IgD-negative memory B cell (primary cell): ENCODE measurements around the gene ORMDL3. TPM values are rescaled to one million over a fixed set of nuclear protein-coding genes. Genes with fewer than 3 reads are reported as not detected.
"Not testable (repeated sequence)": the region's sequence is repeated elsewhere in the genome, so short reads cannot be mapped to it uniquely, and the experiment has no call there.

ENCODE experiments used
- H3K27ac Mint-ChIP-seq, 3 donors: one replicate each; pipeline ENCODE4 v1.8.0; 2020 to 2022; ENCODE audit warnings: mild to moderate bottlenecking in 3 of 3, mixed read lengths in 3 of 3, moderate library complexity in 1 of 3
- H3K27me3 Mint-ChIP-seq: one replicate; pipeline ENCODE4 v1.8.0; 2021; ENCODE audit warnings: mixed read lengths
- H3K36me3 Mint-ChIP-seq: one replicate; pipeline ENCODE4 v1.8.0; 2020; ENCODE audit warnings: mild to moderate bottlenecking, mixed read lengths
- H3K4me1 Mint-ChIP-seq, 3 donors: one replicate each; pipeline ENCODE4 v1.8.0; 2020 to 2022; ENCODE audit warnings: mixed read lengths in 3 of 3, mild to moderate bottlenecking in 1 of 3
- H3K4me3 Mint-ChIP-seq, 4 donors: one replicate each; pipeline ENCODE4 v1.8.0; 2020 to 2022; ENCODE audit warnings: mild to moderate bottlenecking in 4 of 4, mixed read lengths in 4 of 4, moderate library complexity in 3 of 4
- H3K9me3 Mint-ChIP-seq, 3 donors: one replicate each; pipeline ENCODE4 v1.8.0; 2020 to 2021; ENCODE audit warnings: mixed read lengths in 3 of 3, mild to moderate bottlenecking in 1 of 3
- polyA plus RNA-seq: library from polyadenylated mRNA; unstranded; fragments of 300-500 nt; fragmentation: Illumina TruSeq; gene quantifications from one replicate; pipeline ENCODE4 v1.2.3, GENCODE V29; 2021

ORMDL3 gene
- polyA plus RNA-seq, 1 donor from 2014 or later: 182 TPM

- peak overlapping the region; percentile 67 to 93 (median 76) for H3K27ac Mint-ChIP-seq
- no peaks in the 10 kb centered on the region for H3K9me3 Mint-ChIP-seq
- H3K27me3 Mint-ChIP-seq: no peaks in the 10 kb centered on the region
- H3K4me3 Mint-ChIP-seq: peak overlapping the region in 3 of 4 donors; percentile 47 to 93 (median 73)
- H3K36me3 Mint-ChIP-seq: peaks cover 7% of the 10 kb centered on the region
- H3K4me1 Mint-ChIP-seq: peaks cover 33 to 52% (median 37%) of the 10 kb centered on the region in 3 donors
Observed at GRCh38 chr17:39923836-39924690, 3.3 kb downstream of the ORMDL3 start.

GRCh38 chr17:39923230-39923629 is 4.2 kb downstream of the ORMDL3 start:
- H3K9me3 Mint-ChIP-seq: no peaks in the 10 kb centered on the region
- peaks cover 36 to 55% (median 39%) of the 10 kb centered on the region in 3 donors for H3K4me1 Mint-ChIP-seq
- H3K27me3 Mint-ChIP-seq: no peaks in the 10 kb centered on the region
- peaks cover 10% of the 10 kb centered on the region for H3K36me3 Mint-ChIP-seq
- H3K4me3 Mint-ChIP-seq: peak overlapping the region in 1 of 4 donors; percentile 32
- peak overlapping the region in 1 of 3 donors; percentile 53 for H3K27ac Mint-ChIP-seq

DNA sequence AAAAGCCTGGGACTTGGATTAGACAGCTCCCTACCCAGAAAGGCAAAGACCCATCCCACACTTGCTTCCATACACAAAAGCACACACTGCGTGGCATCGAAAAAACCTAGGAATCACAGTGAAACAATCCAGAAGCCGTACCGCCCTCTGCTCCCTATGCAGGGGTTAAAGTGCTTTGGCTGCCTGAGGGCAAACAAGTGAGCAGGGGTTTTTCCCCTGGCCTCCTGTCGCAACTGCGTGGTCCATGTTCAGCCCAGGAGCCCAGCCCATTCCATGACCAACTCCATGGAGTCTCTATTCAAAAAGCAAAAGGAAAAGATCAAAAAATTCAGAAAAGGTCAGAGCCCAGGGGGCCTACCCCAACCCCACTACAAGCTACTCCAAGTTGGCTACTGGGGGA is 5.4 kb downstream of the ORMDL3 start:
- H3K36me3 Mint-ChIP-seq: peaks cover 11% of the 10 kb centered on the region

GRCh38 chr17:39921323-39921722 is 6.1 kb downstream of the ORMDL3 start:
- peaks cover 47 to 64% (median 50%) of the 10 kb centered on the region in 3 donors for H3K4me1 Mint-ChIP-seq
- H3K9me3 Mint-ChIP-seq: no peaks in the 10 kb centered on the region
- peak overlapping the region; percentile 21 to 86 (median 47) for H3K4me3 Mint-ChIP-seq
- H3K27ac Mint-ChIP-seq: peak overlapping the region; percentile 26 to 90 (median 78)
- H3K36me3 Mint-ChIP-seq: peaks cover 17% of the 10 kb centered on the region
- H3K27me3 Mint-ChIP-seq: no peaks in the 10 kb centered on the region

More for the DNA sequence above, 5.4 kb downstream of the ORMDL3 start:
- Mint-ChIP-seq H3K9me3 (no peaks in the 10 kb centered on the region), H3K27ac (peak overlapping the region in 1 of 3 donors; percentile 43), H3K27me3 (no peaks in the 10 kb centered on the region), H3K4me1 (peaks cover 44 to 58% (median 45%) of the 10 kb centered on the region in 3 donors), H3K4me3 (peak overlapping the region in 2 of 4 donors; percentile 28 to 34)

DNA sequence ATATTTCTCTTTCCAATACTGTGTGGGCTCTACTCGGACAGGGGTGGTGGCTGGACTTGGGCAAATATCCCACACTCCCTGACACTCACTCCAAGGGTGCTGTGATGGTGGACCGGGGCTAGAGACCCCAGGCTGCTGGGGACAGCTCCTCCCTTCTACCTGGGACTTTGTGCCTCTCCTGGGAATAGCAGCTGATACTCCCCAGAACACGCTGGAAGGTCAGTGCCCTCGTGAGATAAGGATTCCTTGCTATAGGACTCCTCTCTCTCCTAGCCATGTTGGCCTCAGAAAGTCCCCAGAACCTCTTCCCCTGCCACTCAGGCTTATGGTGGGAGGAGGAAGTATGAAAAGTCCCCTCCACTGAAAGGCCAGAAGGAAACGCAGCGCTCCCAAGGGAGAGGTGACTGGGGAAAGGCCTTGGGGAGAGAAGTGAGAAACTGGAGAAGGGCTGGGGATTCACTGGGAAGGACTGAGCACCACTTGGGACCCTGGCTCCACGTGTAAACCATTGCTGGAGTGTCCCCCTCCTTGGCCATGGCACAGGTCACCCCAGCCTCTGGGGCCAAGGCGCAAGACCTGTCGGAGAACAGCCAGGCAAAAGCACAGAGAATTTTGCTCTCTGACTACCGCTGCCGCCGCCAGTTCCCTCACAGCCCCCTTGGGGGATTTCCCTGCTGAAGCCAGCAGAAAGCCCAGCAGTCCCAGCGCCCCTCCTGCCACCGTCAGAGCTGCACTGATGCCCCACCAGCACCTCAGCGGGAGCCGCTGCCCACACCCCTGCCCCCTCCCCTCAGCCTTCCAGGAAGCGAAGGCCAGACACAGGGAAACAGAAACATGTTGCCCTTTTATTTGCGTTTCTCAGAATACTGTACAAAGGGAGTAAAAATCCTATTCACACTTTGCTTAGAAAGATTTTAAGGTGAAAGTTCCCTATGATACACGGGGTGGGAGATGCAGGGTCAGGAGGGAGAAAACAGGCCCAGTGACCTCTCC is 6.9 kb downstream of the ORMDL3 start:
- Mint-ChIP-seq H3K4me3 (peak overlapping the region in 3 of 4 donors; percentile 34 to 86 (median 71)), H3K27ac (peak overlapping the region; percentile 70 to 89 (median 78)), H3K27me3 (no peaks in the 10 kb centered on the region), H3K36me3 (peaks cover 17% of the 10 kb centered on the region), H3K4me1 (peaks cover 44 to 57% (median 47%) of the 10 kb centered on the region in 3 donors), H3K9me3 (no peaks in the 10 kb centered on the region)

GRCh38 chr17:39919087-39919683 is 8.2 kb downstream of the ORMDL3 start:
- Mint-ChIP-seq H3K9me3 (no peaks in the 10 kb centered on the region), H3K4me3 (no peak overlapping the region), H3K4me1 (peaks cover 39 to 48% (median 39%) of the 10 kb centered on the region in 3 donors), H3K27ac (peak overlapping the region in 1 of 3 donors; percentile 39), H3K36me3 (peaks cover 17% of the 10 kb centered on the region), H3K27me3 (no peaks in the 10 kb centered on the region)

GRCh38 chr17:39916918-39917317 is 10.5 kb downstream of the ORMDL3 start:
- peak overlapping the region in 2 of 4 donors; percentile 2 to 55 for H3K4me3 Mint-ChIP-seq
- no peaks in the 10 kb centered on the region for H3K27me3 Mint-ChIP-seq
- peaks cover 37 to 47% (median 38%) of the 10 kb centered on the region in 3 donors for H3K4me1 Mint-ChIP-seq
- H3K36me3 Mint-ChIP-seq: peaks cover 21% of the 10 kb centered on the region
- H3K27ac Mint-ChIP-seq: peak overlapping the region in 2 of 3 donors; percentile 3 to 38
- no peaks in the 10 kb centered on the region for H3K9me3 Mint-ChIP-seq

- Mint-ChIP-seq H3K4me1 (peaks cover 24 to 34% (median 27%) of the 10 kb centered on the region in 3 donors), H3K27ac (peak overlapping the region in 1 of 3 donors; percentile 67), H3K4me3 (peak overlapping the region in 1 of 4 donors; percentile 14), H3K9me3 (no peaks in the 10 kb centered on the region), H3K27me3 (no peaks in the 10 kb centered on the region), H3K36me3 (peaks cover 20% of the 10 kb centered on the region)
Observed at GRCh38 chr17:39915559-39915958, 11.8 kb downstream of the ORMDL3 start.

GRCh38 chr17:39913989-39914388 is 13.4 kb downstream of the ORMDL3 start:
- no peak overlapping the region for H3K27ac Mint-ChIP-seq
- peaks cover 15% of the 10 kb centered on the region for H3K36me3 Mint-ChIP-seq
- no peaks in the 10 kb centered on the region for H3K27me3 Mint-ChIP-seq
- H3K4me3 Mint-ChIP-seq: no peak overlapping the region
- no peaks in the 10 kb centered on the region for H3K9me3 Mint-ChIP-seq
- H3K4me1 Mint-ChIP-seq: peaks cover 19 to 26% (median 22%) of the 10 kb centered on the region in 3 donors

DNA sequence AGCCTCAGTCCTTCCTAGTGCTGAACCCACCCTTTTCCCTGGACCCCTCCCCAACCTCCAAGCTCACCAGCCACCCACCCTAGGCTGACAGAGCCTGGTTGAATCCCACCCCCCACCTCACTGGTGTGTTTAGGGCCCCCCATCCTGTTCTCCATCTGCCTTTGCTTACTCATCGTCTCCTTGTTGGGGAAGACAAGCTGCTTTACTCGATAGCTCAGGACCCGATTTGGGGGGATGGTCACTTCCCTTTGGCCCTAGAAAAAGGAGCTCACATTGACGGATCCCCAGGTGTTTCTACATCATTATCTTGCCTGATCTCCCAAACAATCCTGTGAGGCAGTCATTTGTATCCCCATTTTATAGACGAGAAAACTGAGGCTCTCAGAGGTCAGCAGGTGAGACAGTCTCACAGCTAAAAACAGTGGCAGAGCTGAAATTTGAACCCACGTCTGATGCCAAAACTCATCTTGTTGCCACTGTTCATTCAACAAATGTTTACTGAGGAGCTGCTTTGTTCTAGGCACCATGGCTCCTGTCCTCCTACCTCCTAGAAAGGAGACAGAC is 18.5 kb downstream of the ORMDL3 start:
- H3K9me3 Mint-ChIP-seq: no peaks in the 10 kb centered on the region
- no peak overlapping the region for H3K4me3 Mint-ChIP-seq
- H3K27me3 Mint-ChIP-seq: no peaks in the 10 kb centered on the region
- peak overlapping the region in 1 of 3 donors; percentile 45 for H3K27ac Mint-ChIP-seq
- H3K36me3 Mint-ChIP-seq: peaks cover 2% of the 10 kb centered on the region
- H3K4me1 Mint-ChIP-seq: no peaks in the 10 kb centered on the region

DNA sequence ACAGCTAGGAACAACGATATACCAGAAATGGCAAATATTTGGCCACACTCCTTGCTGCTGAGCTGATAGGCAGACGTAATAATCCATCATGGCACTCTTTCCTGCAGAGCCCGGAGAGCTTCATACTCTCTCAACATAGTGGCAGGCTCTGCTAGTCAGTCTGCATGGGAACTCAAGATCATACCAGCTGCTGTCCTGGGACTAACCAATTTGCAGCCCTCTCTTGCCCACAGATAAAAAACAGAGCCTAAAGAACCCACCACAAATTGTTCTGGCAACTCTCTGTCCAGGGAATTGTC is 22.5 kb downstream of the ORMDL3 start:
- Mint-ChIP-seq H3K4me3 (no peak overlapping the region), H3K27me3 (no peaks in the 10 kb centered on the region), H3K9me3 (no peaks in the 10 kb centered on the region), H3K4me1 (peaks cover 0 to 5% (median 4%) of the 10 kb centered on the region in 3 donors), H3K36me3 (peaks cover 4% of the 10 kb centered on the region), H3K27ac (peak overlapping the region in 1 of 3 donors; percentile 74)

DNA sequence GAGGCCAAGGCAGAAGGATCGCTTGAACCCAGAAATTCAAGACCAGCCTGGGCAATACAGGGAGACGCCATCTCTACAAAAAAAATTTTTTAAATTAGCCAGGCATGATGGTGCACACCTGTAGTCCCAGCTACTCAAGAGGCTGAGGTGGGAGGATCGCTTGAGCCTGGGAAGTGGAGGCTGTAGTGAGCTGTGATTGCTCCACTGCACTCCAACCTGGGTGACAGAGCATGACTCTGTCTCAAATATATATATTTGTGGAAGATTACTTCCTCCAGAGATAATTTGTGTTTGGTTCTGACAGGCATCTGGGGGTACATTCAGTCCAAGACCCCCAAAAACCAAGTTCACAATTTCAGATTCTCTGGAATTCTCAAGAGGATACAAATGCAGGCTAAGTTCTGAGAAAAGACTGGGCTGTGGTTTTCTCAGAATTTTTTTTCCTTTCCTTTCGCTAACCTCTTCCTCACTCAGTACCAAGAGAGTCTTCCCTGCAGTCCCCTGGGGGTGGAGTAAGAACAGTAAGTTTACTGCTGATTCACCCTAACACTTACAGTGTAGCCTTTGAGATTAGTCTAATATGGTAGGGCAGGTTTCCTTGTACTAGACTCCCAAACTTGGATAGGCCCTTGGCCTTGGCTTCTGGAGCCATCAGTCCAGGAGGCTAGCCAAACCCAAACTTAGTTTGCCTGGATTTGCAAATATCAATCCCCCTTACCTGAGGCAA is 24.1 kb downstream of the ORMDL3 start:
- H3K36me3 Mint-ChIP-seq: peaks cover 6% of the 10 kb centered on the region
- H3K9me3 Mint-ChIP-seq: no peaks in the 10 kb centered on the region
- H3K4me1 Mint-ChIP-seq: peaks cover 0 to 7% (median 4%) of the 10 kb centered on the region in 3 donors
- peak overlapping the region in 1 of 3 donors; percentile 87 for H3K27ac Mint-ChIP-seq
- H3K4me3 Mint-ChIP-seq: peak overlapping the region in 1 of 4 donors; percentile 49
- H3K27me3 Mint-ChIP-seq: no peaks in the 10 kb centered on the region

GRCh38 chr17:39902027-39902426 is 25.4 kb downstream of the ORMDL3 start:
- not testable (repeated sequence) for H3K27ac Mint-ChIP-seq, H3K4me1 Mint-ChIP-seq, H3K4me3 Mint-ChIP-seq, H3K9me3 Mint-ChIP-seq, H3K27me3 Mint-ChIP-seq, H3K36me3 Mint-ChIP-seq

DNA sequence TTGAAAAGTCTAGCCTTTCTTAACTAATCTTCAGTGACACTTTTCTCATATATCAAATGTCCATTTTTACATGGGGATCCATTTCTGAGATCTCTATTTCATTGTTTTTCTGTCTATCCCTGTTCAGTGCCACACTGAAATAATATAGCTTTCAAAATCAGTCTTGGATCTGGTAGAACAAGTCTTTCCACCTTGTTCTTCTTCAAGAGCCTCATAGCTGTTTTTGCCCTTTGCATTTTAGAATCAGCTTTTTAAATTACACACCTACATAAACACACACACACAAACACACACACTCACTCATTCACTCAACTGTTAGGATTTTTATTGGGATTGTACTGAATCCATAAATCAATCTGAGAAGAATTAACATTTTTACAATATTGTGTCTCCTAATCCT is 28.2 kb downstream of the ORMDL3 start:
- Mint-ChIP-seq H3K9me3 (no peaks in the 10 kb centered on the region), H3K4me1 (peaks cover 7 to 18% (median 10%) of the 10 kb centered on the region in 3 donors), H3K36me3 (peaks cover 6% of the 10 kb centered on the region), H3K27me3 (no peaks in the 10 kb centered on the region), H3K4me3 (no peak overlapping the region), H3K27ac (no peak overlapping the region)
